Panc1 (cell line): ENCODE measurements around the gene RHOU. TPM values are rescaled to one million over a fixed set of nuclear protein-coding genes. Genes with fewer than 3 reads are reported as not detected.

Experiments used
- ATAC-seq: fragments of 200-7000 bp; cut with Tn5 transposase; 2 replicates; pipeline ENCODE4 v1.9.1; 2020; ENCODE audit warnings: mild to moderate bottlenecking, moderate library complexity
- Bru-seq: library from RNA; stranded (reverse); fragments of 400-500 nt; gene quantifications from one replicate; lab custom pipeline; 2021; lab: Mats Ljungman, UMichigan
- BruChase-seq, 2 experiments: library from RNA; stranded (reverse); fragments of 400-500 nt; gene quantifications; one replicate each; lab custom pipeline; 2021; lab: Mats Ljungman, UMichigan
- BruUV-seq: library from RNA; stranded (reverse); fragments of 400-500 nt; replicated peaks from 2 replicates; lab custom pipeline; 2021; lab: Mats Ljungman, UMichigan
- CTCF ChIA-PET: fragments of 300-600 bp; sonication (Branson Sonifier 250); formaldehyde crosslinking; loops from one replicate; lab custom pipeline; 2022; ENCODE audit warnings: antibody characterized with exemption; lab: Charles Lee
- POLR2A ChIA-PET: fragments of 300-600 bp; sonication (Branson Sonifier 250); formaldehyde crosslinking; loops from one replicate; lab custom pipeline; 2022; ENCODE audit warnings: antibody characterized with exemption; lab: Charles Lee
- DNase-seq: peaks from one replicate; pipeline ENCODE4 v3.0.0-alpha.2; 2010; ENCODE audit warnings: low read depth, low spot score
- H3K27ac ChIP-seq: 2 replicates; pipeline ENCODE4 v1.5.1; 2011; ENCODE audit warnings: mild to moderate bottlenecking, low read length, inconsistent platforms
- H3K27me3 ChIP-seq: fragments of 200-500 bp; sonication (Bioruptor generic); 2 replicates; pipeline ENCODE4 v1.6.0; 2014; ENCODE audit warnings: low read length, inconsistent platforms; ENCODE audit not compliant: control insufficient read depth, insufficient read depth
- H3K36me3 ChIP-seq: fragments of 200-500 bp; sonication (Bioruptor generic); 2 replicates; pipeline ENCODE4 v1.5.1; 2014; ENCODE audit warnings: inconsistent platforms, mild to moderate bottlenecking, low read length, moderate library complexity; ENCODE audit not compliant: control insufficient read depth, insufficient read depth
- H3K4me1 ChIP-seq: 2 replicates; pipeline ENCODE4 v1.5.1; 2011; ENCODE audit warnings: inconsistent platforms, mild to moderate bottlenecking, low read length, moderate library complexity; ENCODE audit not compliant: control insufficient read depth, insufficient read depth
- H3K4me3 ChIP-seq, 2 experiments: 2 replicates each; pipeline ENCODE4 v1.5.1; 2011 to 2012; ENCODE audit warnings: low read depth in 2 of 2, low read length in 2 of 2, mild to moderate bottlenecking in 2 of 2, inconsistent platforms in 1 of 2, moderate library complexity in 1 of 2
- H3K9me3 ChIP-seq: fragments of 200-500 bp; sonication (Bioruptor generic); 2 replicates; pipeline ENCODE4 v1.5.1; 2014; ENCODE audit warnings: low read depth, mild to moderate bottlenecking, inconsistent platforms, low read length, moderate library complexity; ENCODE audit not compliant: control insufficient read depth, insufficient read depth
- CTCF ChIP-seq: fragments of 450-650 bp; IDR thresholded peaks from 2 replicates; pipeline ENCODE4 v1.5.1; 2017; ENCODE audit warnings: mild to moderate bottlenecking
- POLR2AphosphoS5 ChIP-seq: IDR thresholded peaks from 2 replicates; pipeline ENCODE4 v1.6.1; 2012; ENCODE audit warnings: mild to moderate bottlenecking, low read depth, low read length, moderate library complexity
- REST ChIP-seq, 2 experiments: IDR thresholded peaks; 2 replicates each; pipeline ENCODE4 v1.6.1; 2011 to 2012; ENCODE audit warnings: low read depth in 2 of 2, control low read depth in 1 of 2, low read length in 1 of 2, mild to moderate bottlenecking in 1 of 2, moderate library complexity in 1 of 2; ENCODE audit not compliant: insufficient read depth in 1 of 2
- SIN3A ChIP-seq: IDR thresholded peaks from 2 replicates; pipeline ENCODE4 v1.6.1; 2012; ENCODE audit warnings: low read depth, mild to moderate bottlenecking, low read length, moderate library complexity, borderline replicate concordance; ENCODE audit not compliant: insufficient read depth
- TCF7L2 ChIP-seq: IDR thresholded peaks from 2 replicates; pipeline ENCODE4 v1.6.1; 2011; ENCODE audit warnings: mild to moderate bottlenecking, low read depth, low read length, inconsistent platforms
- in situ Hi-C: cut with HindIII; loops from 2 replicates; pipeline ENCODE4 v1.10.0; 2016; ENCODE audit warnings: low sequenced_read_pairs, low pct_unique_long_range_greater_than_20kb
- intact Hi-C: fragments of 100-400 bp; cut with micrococcal nuclease; formaldehyde crosslinking; loops from one replicate; pipeline ENCODE4 v1.10.0; 2022; ENCODE audit not compliant: unreplicated experiment
- long read RNA-seq: library from polyadenylated mRNA; unstranded; transcript quantifications from one replicate; pipeline ENCODE4 v2.0.0, GENCODE V29; 2021; ENCODE audit not compliant: unreplicated experiment
- polyA plus RNA-seq: library from polyadenylated mRNA; unstranded; fragments of >200 nt; gene quantifications from one replicate; pipeline ENCODE4 v1.2.1, GENCODE V29; 2012; ENCODE audit warnings: missing spikeins; ENCODE audit not compliant: insufficient read length
- total RNA-seq: library from RNA; stranded (reverse); gene quantifications from one replicate; pipeline ENCODE4 v1.2.1, GENCODE V29; 2021; ENCODE audit not compliant: unreplicated experiment

The RHOU gene
- total RNA-seq (9.2 TPM), Bru-seq, nascent RNA (percentile 61 among the genes with signal in this experiment), BruChase-seq, experiment 1, labeled RNA remaining after a 2-hour chase (percentile 78 among the genes with signal in this experiment), BruChase-seq, experiment 2, labeled RNA remaining after a 6-hour chase (percentile 68 among the genes with signal in this experiment)
- 4.7 TPM for polyA plus RNA-seq
- long read RNA-seq, full-length matches to known transcripts, result 76 of 93 reads
- long read RNA-seq, partial matches to known transcripts, result 3 of 93 reads
- long read RNA-seq, other reads (novel, unspliced or antisense), result 14 of 93 reads

GRCh38 chr1:228734881-228735801 lies at the start of gene RHOU:
Gene RHOU, plus strand, starts transcription at chr1:228735479. Its CDS starts 264 bp downstream, at chr1:228735743.
- BruUV-seq, result no TSS peak
- in situ Hi-C loops (no loop called here), intact Hi-C loops (loop anchor here (1.0 kb wide), 1 partner anchor 492 kb away; no protein-coding TSS in a partner anchor)
- DNase-seq (no peak), ATAC-seq (peak; percentile 95)
- H3K9me3 ChIP-seq, result no peaks in the 10 kb centered on the region
- peak within 1 kb of the TSS; percentile 70 for H3K27ac ChIP-seq
- H3K27me3 ChIP-seq, result no peaks in the 10 kb centered on the region
- peak within 1 kb of the TSS; percentile 62 to 63 for H3K4me3 ChIP-seq
- TF ChIP-seq REST (IDR thresholded peaks at IDR 0.05; ENCODE audit: insufficient read depth in 1 of 2, low read depth in 2 of 2, low read length in 1 of 2), result no peak
- peak; percentile 96 for TF ChIP-seq CTCF
- TF ChIP-seq SIN3A, result 0 out of 2 replicates have a peak, but pooled peaks have one; percentile 55
- no peak for TF ChIP-seq POLR2AphosphoS5
- TF ChIP-seq TCF7L2, result no peak
- ChIA-PET POLR2A (interaction anchor here (0.6 kb wide), 1 partner anchor 46 kb away, joined by 3 read pairs; no protein-coding TSS in a partner anchor), CTCF (interaction anchor here (0.6 to 1.6 kb wide), 5 partner anchors 8 to 492 kb away, joined by 3 to 7 read pairs (median 5); no protein-coding TSS in a partner anchor)
- H3K36me3 ChIP-seq, result no peaks in the 10 kb centered on the region; the same call in 1 of the 2 replicates
- peaks cover 7% of the 10 kb centered on the region for H3K4me1 ChIP-seq

GRCh38 chr1:228687587-228687986 lies 47.7 kb upstream of the RHOU start:
- CTCF ChIA-PET, result interaction anchor here (0.8 kb wide), 1 partner anchor 13 kb away, joined by 5 read pairs; no protein-coding TSS in a partner anchor
- Histone ChIP-seq H3K9me3 (no peaks in the 10 kb centered on the region), H3K27ac (no peak overlapping the region), H3K27me3 (no peaks in the 10 kb centered on the region), H3K4me3 (no peak overlapping the region), H3K36me3 (no peaks in the 10 kb centered on the region), H3K4me1 (peaks cover 4% of the 10 kb centered on the region)
- TF ChIP-seq SIN3A (no peak), CTCF (no peak)
- in situ Hi-C loops (no loop called here), intact Hi-C loops (no loop called here)
- DNase-seq, result no peak
- no peak for ATAC-seq
- POLR2A ChIA-PET, result no interaction called here
- BruUV-seq, result no TSS peak
